Spleen (tissue), 7 donors: ENCODE measurements around the gene KANTR.

Experiments
- CTCF ChIP-seq, 11 experiments: fragments of 200-600 bp in 7 of 11; fragments of 450-650 bp in 4 of 11; sonication (generic) in 4 of 11; IDR thresholded peaks in 8 of 11; conservative IDR thresholded peaks in 3 of 11; 1 replicate in 7 of 11; 2 replicates in 4 of 11; pipeline versions ENCODE4 v1.4.0 to v1.8.0; 2016 to 2021; ENCODE audit warnings: antibody characterized with exemption in 11 of 11, inconsistent platforms in 4 of 11, mild to moderate bottlenecking in 1 of 11
- POLR2A ChIP-seq, 3 donors: fragments of 450-650 bp; IDR thresholded peaks; one replicate each; pipeline ENCODE4 v1.5.1; 2017; ENCODE audit warnings: antibody characterized with exemption in 3 of 3, mild to moderate bottlenecking in 1 of 3
- POLR2AphosphoS5 ChIP-seq, 3 donors: sonication (generic); formaldehyde crosslinking; IDR thresholded peaks; one replicate each; pipeline ENCODE4 v1.5.1; 2017; ENCODE audit warnings: antibody characterized with exemption in 3 of 3
- donor health status: DM: no; HTN: no; CAD: no; lungs with moderate emphysema.
- donor health status: DM: no; HTN: no; CAD: no.
- donor health status: DM: no; HTN: no; CAD: no.

- TF ChIP-seq CTCF (IDR thresholded peaks at IDR 0.05 in 8 of 11, conservative IDR thresholded peaks at IDR 0.05 in 3 of 11), result no peak
- TF ChIP-seq POLR2A (IDR thresholded peaks at IDR 0.05), result no peak
- no peak for TF ChIP-seq POLR2AphosphoS5 (IDR thresholded peaks at IDR 0.05)
Observed at GRCh38 chrX:53078943-53079342, 15.0 kb upstream of the KANTR start.
